Thyroid gland (tissue), 4 donors: ENCODE data around the gene PROCR. TPM values are rescaled to one million over a fixed set of nuclear protein-coding genes. Genes with fewer than 3 reads are reported as not detected.

Experiments used
- DNase-seq, 2 donors: peaks; one replicate each; pipeline ENCODE4 v3.0.0-alpha.2; 2019
- H3K27ac ChIP-seq, 3 donors: fragments of 200-600 bp; sonication (generic); 1 replicate in 2 of 3; 2 replicates in 1 of 3; pipeline ENCODE4 v1.5.1; 2016 to 2019; ENCODE audit warnings: mild to moderate bottlenecking in 1 of 3, moderate library complexity in 1 of 3
- H3K27me3 ChIP-seq: fragments of 200-600 bp; sonication (generic); one replicate; pipeline ENCODE4 v1.5.1; 2019
- H3K36me3 ChIP-seq, 2 donors: fragments of 200-600 bp; sonication (generic); one replicate each; pipeline ENCODE4 v1.5.1; 2016 to 2019
- H3K4me1 ChIP-seq, 2 donors: fragments of 200-600 bp; sonication (generic); one replicate each; pipeline ENCODE4 v1.5.1; 2017 to 2019
- H3K4me3 ChIP-seq, 3 donors: fragments of 200-600 bp; sonication (generic); replicated peaks in 1 of 3; 1 replicate in 2 of 3; 2 replicates in 1 of 3; pipeline ENCODE4 v1.5.1; 2016; ENCODE audit warnings: mild to moderate bottlenecking in 1 of 3
- H3K9me3 ChIP-seq: fragments of 200-600 bp; sonication (generic); one replicate; pipeline ENCODE4 v1.5.1; 2017
- POLR2A ChIP-seq, 2 donors: fragments of 450-650 bp; IDR thresholded peaks; one replicate each; pipeline ENCODE4 v1.6.1; 2017; ENCODE audit warnings: antibody characterized with exemption in 2 of 2, mild to moderate bottlenecking in 2 of 2, moderate library complexity in 1 of 2
- WGBS, 2 donors: methylation state at CpG; one replicate each; pipeline ENCODE4 v1.1.5; 2017; 5-methylcytosine and 5-hydroxymethylcytosine counted together
- intact Hi-C: fragments of 100-400 bp; cut with DNase I; formaldehyde crosslinking; loops from one replicate; pipeline ENCODE4 v1.15.1; 2023
- total RNA-seq, 4 donors: library from RNA; depleted of rRNA; stranded (reverse); fragments of >200 nt; gene quantifications; one replicate each; pipeline ENCODE4 v1.2.3, GENCODE V29; 2016
- TF ChIP-seq, protein P1 (sequence below), 6 experiments: fragments of 200-600 bp in 3 of 6; fragments of 450-650 bp in 3 of 6; sonication (generic) in 3 of 6; IDR thresholded peaks; one replicate each; pipeline ENCODE4 v1.5.1; 2016 to 2019; ENCODE audit warnings: antibody characterized with exemption in 6 of 6, mild to moderate bottlenecking in 2 of 6, inconsistent platforms in 1 of 6, moderate library complexity in 1 of 6

The PROCR gene
- total RNA-seq, 4 donors from 2014 or later = 11.2 to 56.0 (median 37.9) TPM

DNA sequence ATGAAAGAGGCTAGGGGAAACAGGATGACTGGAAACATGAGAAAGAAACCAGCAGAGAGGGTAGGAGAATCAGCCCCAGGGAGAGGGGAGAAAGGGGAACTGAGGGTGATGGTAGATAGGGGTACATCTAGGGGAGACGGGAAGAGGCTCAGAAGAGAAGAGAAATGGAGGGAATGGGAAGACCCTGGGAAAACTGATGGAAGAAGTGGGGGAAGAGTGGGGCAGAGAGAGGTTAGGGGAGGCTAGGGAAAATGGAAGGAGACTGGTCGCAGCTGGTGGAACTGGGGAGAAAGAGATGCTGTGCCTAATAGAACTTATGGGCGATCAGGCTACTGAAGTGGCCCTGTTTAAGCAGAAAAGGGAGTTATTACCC lies 548 bp downstream of the PROCR start:
- no peak for DNase-seq
- TF ChIP-seq, protein P1, sequence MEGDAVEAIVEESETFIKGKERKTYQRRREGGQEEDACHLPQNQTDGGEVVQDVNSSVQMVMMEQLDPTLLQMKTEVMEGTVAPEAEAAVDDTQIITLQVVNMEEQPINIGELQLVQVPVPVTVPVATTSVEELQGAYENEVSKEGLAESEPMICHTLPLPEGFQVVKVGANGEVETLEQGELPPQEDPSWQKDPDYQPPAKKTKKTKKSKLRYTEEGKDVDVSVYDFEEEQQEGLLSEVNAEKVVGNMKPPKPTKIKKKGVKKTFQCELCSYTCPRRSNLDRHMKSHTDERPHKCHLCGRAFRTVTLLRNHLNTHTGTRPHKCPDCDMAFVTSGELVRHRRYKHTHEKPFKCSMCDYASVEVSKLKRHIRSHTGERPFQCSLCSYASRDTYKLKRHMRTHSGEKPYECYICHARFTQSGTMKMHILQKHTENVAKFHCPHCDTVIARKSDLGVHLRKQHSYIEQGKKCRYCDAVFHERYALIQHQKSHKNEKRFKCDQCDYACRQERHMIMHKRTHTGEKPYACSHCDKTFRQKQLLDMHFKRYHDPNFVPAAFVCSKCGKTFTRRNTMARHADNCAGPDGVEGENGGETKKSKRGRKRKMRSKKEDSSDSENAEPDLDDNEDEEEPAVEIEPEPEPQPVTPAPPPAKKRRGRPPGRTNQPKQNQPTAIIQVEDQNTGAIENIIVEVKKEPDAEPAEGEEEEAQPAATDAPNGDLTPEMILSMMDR (IDR thresholded peaks at IDR 0.05) = no peak
- TF ChIP-seq POLR2A (IDR thresholded peaks at IDR 0.05) = no peak

DNA sequence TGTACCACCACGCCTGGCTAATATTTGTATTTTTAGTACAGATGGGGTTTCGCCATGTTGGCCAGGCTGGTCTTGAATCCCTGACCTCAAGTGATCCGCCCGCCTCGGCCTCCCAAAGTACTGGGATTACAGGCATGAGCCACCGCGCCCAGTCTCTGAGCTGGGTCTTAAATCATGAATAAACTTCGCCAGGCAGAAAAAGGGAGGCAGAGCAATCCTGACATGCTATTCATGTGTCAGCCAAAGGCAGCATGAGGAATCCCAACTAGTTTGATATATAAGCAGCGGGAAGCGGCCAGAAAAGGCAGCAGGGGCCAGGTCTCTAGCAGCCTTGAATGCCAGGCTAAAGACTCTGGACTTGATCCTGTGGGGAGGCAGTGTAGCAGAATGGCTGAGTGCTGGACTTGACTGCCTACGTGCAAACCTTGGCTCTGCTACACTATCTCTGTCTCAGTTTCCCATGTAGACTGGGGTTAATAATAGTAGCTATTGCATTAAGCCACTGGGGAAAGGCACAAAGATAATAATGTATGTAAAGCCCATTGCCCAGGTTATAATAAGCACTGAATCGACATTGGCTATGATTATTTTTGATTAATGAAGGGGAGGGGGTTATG lies 1.8 kb downstream of the PROCR start:
- intact Hi-C loops = no loop called here
- Histone ChIP-seq H3K27me3 (no peaks in the 10 kb centered on the region), H3K36me3 (no peaks in the 10 kb centered on the region), H3K4me1 (peaks cover 8 to 18% of the 10 kb centered on the region in 2 donors), H3K4me3 (no peak overlapping the region), H3K27ac (no peak overlapping the region), H3K9me3 (no peaks in the 10 kb centered on the region)
- TF ChIP-seq, protein P1 (IDR thresholded peaks at IDR 0.05) = no peak
- no peak for TF ChIP-seq POLR2A (IDR thresholded peaks at IDR 0.05)
- DNase-seq = no peak
- 87 to 89% methylated on average over 12 of the region's 12 CpGs for WGBS, 2 donors

More for the DNA sequence above, 548 bp downstream of the PROCR start:
- no peaks in the 10 kb centered on the region for H3K27me3 ChIP-seq
- no peaks in the 10 kb centered on the region for H3K9me3 ChIP-seq
- peak overlapping the region in 2 of 3 donors; percentile 31 to 77 for H3K27ac ChIP-seq
- peaks cover 8 to 18% of the 10 kb centered on the region in 2 donors for H3K4me1 ChIP-seq
- intact Hi-C loops = no loop called here
- H3K36me3 ChIP-seq = no peaks in the 10 kb centered on the region
- H3K4me3 ChIP-seq = peak overlapping the region in 1 of 3 donors; percentile 28
- WGBS, 2 donors = 76 to 80% methylated on average over 3 of the region's 3 CpGs

DNA sequence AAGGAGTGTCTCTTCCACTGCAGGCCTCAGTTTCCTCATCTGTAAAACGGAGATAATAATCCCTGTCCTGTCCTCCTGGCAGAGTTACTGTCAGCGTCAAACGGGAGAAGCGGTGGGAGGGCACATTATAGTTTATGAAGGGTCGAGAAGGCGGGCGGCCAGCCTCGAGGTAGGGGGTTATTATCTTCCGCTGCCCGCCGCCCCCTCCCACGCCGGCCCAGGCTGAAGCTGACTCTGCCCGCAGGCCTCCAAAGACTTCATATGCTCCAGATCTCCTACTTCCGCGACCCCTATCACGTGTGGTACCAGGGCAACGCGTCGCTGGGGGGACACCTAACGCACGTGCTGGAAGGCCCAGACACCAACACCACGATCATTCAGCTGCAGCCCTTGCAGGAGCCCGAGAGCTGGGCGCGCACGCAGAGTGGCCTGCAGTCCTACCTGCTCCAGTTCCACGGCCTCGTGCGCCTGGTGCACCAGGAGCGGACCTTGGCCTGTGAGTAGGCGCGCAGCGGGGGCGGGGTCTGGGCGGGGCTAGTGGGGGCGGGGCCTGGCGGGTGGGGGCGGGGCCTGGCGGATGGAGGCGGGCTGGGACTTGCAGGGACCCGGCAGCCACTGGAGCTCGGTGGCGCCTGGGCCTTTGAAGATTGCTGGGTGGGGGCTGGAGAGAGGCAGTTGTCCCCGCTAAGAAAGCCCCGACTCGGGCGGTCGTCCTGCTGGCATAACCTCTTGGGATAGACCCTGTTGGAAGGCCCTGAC lies 2.8 kb downstream of the PROCR start:
- no peaks in the 10 kb centered on the region for H3K9me3 ChIP-seq
- H3K27me3 ChIP-seq = no peaks in the 10 kb centered on the region
- intact Hi-C loops = no loop called here
- no peak overlapping the region for H3K27ac ChIP-seq
- peaks cover 8 to 18% of the 10 kb centered on the region in 2 donors for H3K4me1 ChIP-seq
- DNase-seq = peak; percentile 9 to 16
- H3K4me3 ChIP-seq = no peak overlapping the region
- 44 to 58% methylated on average over 28 to 42 of the region's 49 CpGs for WGBS, 2 donors
- no peaks in the 10 kb centered on the region for H3K36me3 ChIP-seq
- TF ChIP-seq, protein P1 (IDR thresholded peaks at IDR 0.05) = no peak
- no peak for TF ChIP-seq POLR2A (IDR thresholded peaks at IDR 0.05)

DNA sequence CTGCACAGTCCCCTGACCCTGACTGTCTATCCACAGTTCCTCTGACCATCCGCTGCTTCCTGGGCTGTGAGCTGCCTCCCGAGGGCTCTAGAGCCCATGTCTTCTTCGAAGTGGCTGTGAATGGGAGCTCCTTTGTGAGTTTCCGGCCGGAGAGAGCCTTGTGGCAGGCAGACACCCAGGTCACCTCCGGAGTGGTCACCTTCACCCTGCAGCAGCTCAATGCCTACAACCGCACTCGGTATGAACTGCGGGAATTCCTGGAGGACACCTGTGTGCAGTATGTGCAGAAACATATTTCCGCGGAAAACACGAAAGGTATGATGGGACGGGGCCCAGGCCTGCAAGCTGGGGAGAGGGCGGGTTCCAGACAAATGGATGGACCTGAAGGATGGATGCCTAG lies 4.3 kb downstream of the PROCR start:
- Histone ChIP-seq H3K36me3 (no peaks in the 10 kb centered on the region), H3K27ac (no peak overlapping the region), H3K27me3 (no peaks in the 10 kb centered on the region), H3K4me3 (no peak overlapping the region), H3K9me3 (no peaks in the 10 kb centered on the region), H3K4me1 (peaks cover 8 to 18% of the 10 kb centered on the region in 2 donors)
- no peak for DNase-seq
- TF ChIP-seq, protein P1 (IDR thresholded peaks at IDR 0.05) = no peak
- TF ChIP-seq POLR2A (IDR thresholded peaks at IDR 0.05) = no peak
- 94 to 98% methylated on average over 14 of the region's 14 CpGs for WGBS, 2 donors
- intact Hi-C loops = no loop called here
